Activated naive CD4-positive, alpha-beta T cell treated with anti-CD3 and anti-CD28 coated beads for 36 hours (primary cell): ENCODE results near the gene SULT4A1. TPM values are rescaled to one million over a fixed set of nuclear protein-coding genes. Genes with fewer than 3 reads are reported as not detected.

Experiments used
- CTCF ChIA-PET: fragments of 350-600 bp; sonication (Branson Sonifier 250); formaldehyde crosslinking; loops from one replicate; lab custom pipeline; 2021; ENCODE audit warnings: antibody characterized with exemption; lab: Charles Lee
- DNase-seq: peaks from one replicate; pipeline ENCODE4 v3.0.0-alpha.2; 2020
- H3K27ac Mint-ChIP-seq: one replicate; pipeline ENCODE4 v1.8.0; 2021; ENCODE audit warnings: mild to moderate bottlenecking, mixed read lengths
- H3K27me3 Mint-ChIP-seq: one replicate; pipeline ENCODE4 v1.8.0; 2021; ENCODE audit warnings: low read depth, mixed read lengths
- H3K36me3 Mint-ChIP-seq: one replicate; pipeline ENCODE4 v1.8.0; 2021; ENCODE audit warnings: low read depth, mixed read lengths
- H3K4me1 Mint-ChIP-seq: one replicate; pipeline ENCODE4 v1.8.0; 2021; ENCODE audit warnings: low read depth, mixed read lengths
- H3K4me3 Mint-ChIP-seq: one replicate; pipeline ENCODE4 v1.8.0; 2021; ENCODE audit warnings: mild to moderate bottlenecking, moderate library complexity, mixed read lengths
- H3K9me3 Mint-ChIP-seq: one replicate; pipeline ENCODE4 v1.8.0; 2021; ENCODE audit warnings: mixed read lengths
- intact Hi-C: fragments of 100-400 bp; cut with micrococcal nuclease; formaldehyde crosslinking; loops from one replicate; pipeline ENCODE4 v1.15.1; 2023
- total RNA-seq, 2 experiments: library from RNA; stranded (reverse); gene quantifications; one replicate each; pipeline ENCODE4 v1.2.3, GENCODE V29; 2021

The SULT4A1 gene
- total RNA-seq, 2 experiments from 2014 or later: not detected

DNA sequence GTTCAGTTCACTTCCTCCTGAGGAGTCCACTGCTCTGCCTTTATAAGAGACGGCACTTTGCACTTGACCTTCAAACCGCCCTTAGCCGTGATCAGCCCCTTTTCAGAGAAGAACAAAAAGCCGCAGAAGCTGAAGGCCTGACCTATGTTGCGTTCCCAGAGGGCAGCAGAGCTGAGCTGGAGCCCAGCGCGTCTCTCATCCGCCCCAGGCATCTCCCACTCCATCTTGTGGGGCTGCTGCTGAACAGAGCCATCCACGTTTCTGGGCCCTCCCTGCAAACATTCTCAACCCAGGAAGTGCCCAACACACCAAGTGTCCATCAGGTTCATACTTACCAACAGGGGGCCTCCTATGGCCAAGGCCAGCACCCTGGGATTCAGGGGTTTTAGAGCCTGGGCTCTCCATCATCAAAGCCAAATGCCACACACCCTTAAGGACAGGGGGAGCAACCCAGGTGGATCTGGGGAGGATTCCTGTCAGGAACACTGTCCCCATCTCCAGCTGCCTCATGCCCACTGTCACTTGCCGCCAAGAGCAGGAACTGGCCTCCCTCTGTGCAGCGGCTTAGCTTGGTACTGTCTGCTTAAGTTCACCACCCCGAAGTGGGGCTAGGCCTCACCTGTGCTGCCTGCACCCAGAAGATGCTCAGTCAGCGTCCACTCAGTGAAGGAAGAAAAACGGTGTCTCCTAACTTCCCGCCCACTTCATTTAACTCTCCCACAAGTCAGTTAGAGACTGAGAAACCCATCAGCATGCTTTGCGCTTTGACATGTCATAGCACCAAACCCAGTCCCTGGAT is 34.2 kb downstream of the SULT4A1 start:
- DNase-seq: no peak

DNA sequence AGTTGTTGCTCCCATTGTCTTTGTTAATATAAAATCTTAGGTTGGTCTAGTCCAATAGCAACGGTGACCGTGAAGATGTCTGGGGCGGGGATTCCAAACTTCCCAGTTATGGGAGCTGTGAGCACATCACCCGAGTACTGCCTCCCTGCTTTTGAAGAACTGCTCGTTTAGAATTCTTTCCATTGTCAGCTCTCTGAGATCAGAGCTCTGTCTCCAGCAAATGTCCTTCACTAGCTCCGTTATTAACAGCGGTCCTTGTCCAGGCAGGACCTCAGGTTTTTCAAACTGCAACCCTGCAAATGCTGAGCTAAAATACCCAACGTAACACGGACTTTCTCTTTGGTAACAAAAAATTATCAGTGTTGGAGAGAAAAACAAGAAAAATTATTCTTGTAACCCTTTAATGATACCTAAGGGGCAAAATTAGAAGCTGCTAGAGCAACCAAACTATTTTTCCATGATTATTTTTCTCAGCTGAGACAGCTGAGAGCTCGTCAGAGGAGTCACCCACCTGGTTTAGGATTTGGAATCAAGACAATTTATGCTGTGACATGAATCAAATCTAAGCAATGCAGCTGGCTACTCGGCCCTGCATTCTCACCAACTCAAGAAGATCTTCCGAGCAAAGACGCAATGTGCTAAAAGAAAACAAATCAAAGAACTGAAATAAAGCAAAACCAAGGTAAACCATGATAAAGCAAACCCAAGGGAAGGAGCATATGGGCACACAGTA is 35.1 kb downstream of the SULT4A1 start:
- H3K36me3 Mint-ChIP-seq: no peaks in the 10 kb centered on the region
- no peaks in the 10 kb centered on the region for H3K9me3 Mint-ChIP-seq
- no peak overlapping the region for H3K4me3 Mint-ChIP-seq
- no peaks in the 10 kb centered on the region for H3K4me1 Mint-ChIP-seq
- intact Hi-C loops: no loop called here
- CTCF ChIA-PET: interaction anchor here (0.7 to 1.2 kb wide), 4 partner anchors 18 to 56 kb away, joined by 3 to 4 read pairs (median 3); no protein-coding TSS in a partner anchor
- H3K27me3 Mint-ChIP-seq: peaks cover 8% of the 10 kb centered on the region
- no peak overlapping the region for H3K27ac Mint-ChIP-seq
- DNase-seq: no peak

More for the DNA sequence above, 34.2 kb downstream of the SULT4A1 start:
- Mint-ChIP-seq H3K4me3 (no peak overlapping the region), H3K9me3 (no peaks in the 10 kb centered on the region), H3K27me3 (peaks cover 5% of the 10 kb centered on the region), H3K4me1 (no peaks in the 10 kb centered on the region), H3K36me3 (no peaks in the 10 kb centered on the region), H3K27ac (no peak overlapping the region)
- intact Hi-C loops: no loop called here
- CTCF ChIA-PET: no interaction called here

DNA sequence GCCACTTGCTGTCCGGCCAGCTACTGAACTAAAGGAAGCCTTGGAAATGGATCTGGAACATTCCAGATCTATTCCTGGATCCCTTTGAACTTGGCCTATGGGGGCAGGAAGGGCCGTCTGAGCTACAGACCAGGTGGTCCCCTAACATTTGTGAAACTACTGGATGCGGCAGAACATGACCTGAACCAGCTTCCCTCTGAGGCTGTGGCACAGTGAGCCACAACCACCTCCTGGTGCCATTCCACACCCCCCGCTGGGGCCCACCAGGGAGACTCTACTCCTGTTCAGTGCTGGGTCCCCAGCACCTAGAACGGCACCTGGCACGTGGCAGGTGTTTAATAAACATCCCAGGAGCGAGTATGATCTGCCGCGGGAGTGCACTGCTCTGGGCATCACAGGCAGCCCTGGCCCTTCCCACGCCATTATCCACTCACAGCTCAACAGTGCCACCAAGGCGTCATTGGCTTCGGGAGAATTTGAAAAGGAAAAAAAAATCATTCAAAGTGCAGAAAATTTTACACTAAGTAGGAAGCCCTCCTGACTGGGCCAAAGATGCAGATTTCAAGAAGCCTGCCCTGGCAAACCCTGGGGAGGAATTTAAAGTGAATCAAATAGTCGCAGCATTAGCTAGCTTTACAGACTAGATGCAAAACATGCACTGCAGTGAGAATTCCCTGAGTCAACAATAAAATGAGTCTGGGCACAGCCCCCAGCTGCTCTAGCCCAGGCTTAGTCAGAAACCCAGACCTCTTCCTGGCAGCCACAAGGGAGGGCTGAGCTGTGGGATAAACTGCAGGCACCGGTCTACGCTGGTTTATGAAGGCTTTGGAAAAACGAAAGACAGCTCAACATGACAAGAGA is 35.9 kb downstream of the SULT4A1 start:
- no peak for DNase-seq
- Mint-ChIP-seq H3K27me3 (peaks cover 13% of the 10 kb centered on the region), H3K9me3 (no peaks in the 10 kb centered on the region), H3K27ac (no peak overlapping the region), H3K4me1 (no peaks in the 10 kb centered on the region), H3K36me3 (no peaks in the 10 kb centered on the region), H3K4me3 (no peak overlapping the region)
- CTCF ChIA-PET: interaction anchor here (0.7 to 1.2 kb wide), 4 partner anchors 17 to 57 kb away, joined by 3 to 4 read pairs (median 3); no protein-coding TSS in a partner anchor
- intact Hi-C loops: no loop called here

DNA sequence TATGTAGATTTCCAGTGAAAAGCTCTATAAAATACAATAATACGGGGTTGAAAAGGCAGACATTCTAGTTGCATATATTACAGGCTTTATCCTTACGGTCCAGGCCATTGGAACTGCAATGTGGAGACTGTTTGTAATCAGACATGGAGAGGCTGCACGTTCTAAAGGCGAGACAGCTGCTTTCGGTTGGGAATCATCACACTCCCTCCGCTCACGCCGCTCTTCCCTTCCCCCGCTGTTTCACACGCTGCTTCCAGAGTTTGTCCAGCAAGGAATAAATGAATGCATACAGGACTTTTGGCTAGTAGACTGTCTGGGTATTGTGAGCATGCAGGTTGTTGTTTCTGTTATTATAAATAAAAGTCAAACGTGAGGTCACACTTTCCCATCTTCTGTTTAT is 36.7 kb downstream of the SULT4A1 start:
- Mint-ChIP-seq H3K9me3 (no peaks in the 10 kb centered on the region), H3K36me3 (no peaks in the 10 kb centered on the region), H3K27ac (no peak overlapping the region), H3K27me3 (peaks cover 14% of the 10 kb centered on the region), H3K4me1 (no peaks in the 10 kb centered on the region), H3K4me3 (no peak overlapping the region)
- DNase-seq: no peak
- intact Hi-C loops: no loop called here
- CTCF ChIA-PET: no interaction called here

DNA sequence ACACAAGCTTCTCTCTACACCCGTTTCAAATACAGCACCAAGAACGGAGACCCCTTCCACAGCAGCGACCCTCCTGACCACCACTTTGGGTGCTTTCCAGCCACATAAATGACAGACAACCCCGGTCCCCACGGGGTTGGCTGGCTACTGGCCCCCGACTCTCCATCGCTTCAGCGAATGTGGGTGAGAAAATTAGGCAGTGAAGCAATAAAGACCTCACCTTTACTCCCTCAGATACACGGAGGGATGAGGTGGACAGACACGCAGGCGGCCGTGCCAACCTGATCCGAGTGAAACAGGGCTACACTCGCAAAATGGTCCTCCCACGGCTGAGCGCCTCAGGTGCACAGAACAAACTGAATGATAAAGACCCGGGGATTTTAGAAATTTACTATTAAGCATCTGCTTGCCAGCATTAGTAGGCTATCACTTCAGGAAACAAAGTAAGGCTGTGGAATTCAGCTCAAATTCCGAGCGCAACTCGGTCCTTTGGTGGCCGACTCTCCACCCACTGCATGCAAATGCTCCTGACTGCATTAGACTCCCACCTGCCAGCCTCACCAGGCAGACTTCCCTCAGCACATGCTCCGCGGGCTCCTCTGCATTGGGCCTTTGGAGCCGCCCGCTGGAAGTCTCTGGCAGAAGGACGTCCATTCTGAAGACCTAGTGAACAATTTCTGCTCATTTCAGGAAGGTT is 37.4 kb downstream of the SULT4A1 start:
- Mint-ChIP-seq H3K27me3 (peaks cover 16% of the 10 kb centered on the region), H3K27ac (no peak overlapping the region), H3K9me3 (no peaks in the 10 kb centered on the region), H3K4me3 (no peak overlapping the region), H3K36me3 (no peaks in the 10 kb centered on the region), H3K4me1 (no peaks in the 10 kb centered on the region)
- no peak for DNase-seq
- CTCF ChIA-PET: interaction anchor here (0.6 kb wide), 1 partner anchor 110 kb away, joined by 3 read pairs; no protein-coding TSS in a partner anchor
- intact Hi-C loops: no loop called here

DNA sequence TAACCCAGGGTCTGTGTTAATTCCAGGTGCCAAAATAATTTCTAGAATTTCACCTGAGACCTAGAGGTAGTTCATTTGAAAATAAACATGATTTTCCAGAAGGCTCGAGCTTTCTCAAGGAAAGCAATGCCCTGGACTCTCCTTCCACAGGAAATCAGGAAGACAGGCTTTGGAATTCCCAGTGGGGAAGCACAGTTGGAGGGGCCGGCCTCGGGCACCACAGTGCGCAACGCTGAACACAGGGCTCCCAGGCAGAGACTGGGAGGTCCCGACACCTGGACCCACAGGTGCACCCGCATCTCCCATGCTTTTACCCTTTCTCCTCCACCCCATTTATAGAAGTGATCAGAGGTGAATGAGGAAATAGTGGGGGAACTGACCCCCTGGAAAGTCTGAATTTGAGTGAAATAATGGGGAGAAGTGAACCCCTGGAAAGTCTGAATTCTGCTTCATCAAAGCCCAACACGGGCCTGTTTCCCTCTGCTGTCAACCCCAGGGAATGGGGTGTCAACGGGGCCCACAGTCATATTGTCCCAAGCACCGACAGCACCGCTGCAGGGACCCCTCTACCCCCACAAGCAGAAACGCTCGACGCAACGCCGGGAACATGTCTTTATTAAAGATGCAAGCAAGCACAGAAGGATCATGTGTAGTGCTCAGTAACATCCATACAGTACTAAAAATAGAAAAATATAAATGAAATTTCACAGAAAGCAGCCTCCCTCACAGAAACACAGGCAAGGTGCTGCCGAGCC is 38.2 kb downstream of the SULT4A1 start:
- H3K27me3 Mint-ChIP-seq: peaks cover 16% of the 10 kb centered on the region

DNA sequence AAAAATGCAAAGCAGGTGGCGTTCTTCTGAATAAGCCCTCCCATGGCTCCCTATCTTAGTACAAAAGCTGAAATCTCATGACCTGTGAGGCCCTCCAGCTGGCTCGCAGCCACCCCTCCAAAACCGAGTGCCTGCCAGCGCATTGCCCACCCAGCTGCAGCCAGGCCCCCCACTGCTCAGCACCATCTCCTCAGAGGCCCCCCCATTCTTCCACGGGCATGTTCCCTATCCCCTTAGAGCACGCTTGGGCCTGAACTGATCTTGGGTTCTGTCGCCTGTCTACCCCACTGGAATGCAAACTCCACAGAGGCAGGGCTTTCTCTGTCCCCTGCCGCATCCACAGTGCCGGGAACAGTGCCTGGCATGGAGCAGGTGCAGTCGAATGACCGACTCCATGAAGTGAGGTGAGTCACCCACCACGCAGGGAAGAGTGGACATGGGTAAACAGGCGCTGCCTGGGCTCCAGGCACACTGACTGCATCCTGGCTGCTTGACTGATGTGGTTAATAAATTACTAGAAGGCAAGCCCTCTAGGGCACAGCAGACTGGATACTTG is 38.9 kb downstream of the SULT4A1 start:
- no peak overlapping the region for H3K4me3 Mint-ChIP-seq
- H3K4me1 Mint-ChIP-seq: no peaks in the 10 kb centered on the region
- no peaks in the 10 kb centered on the region for H3K9me3 Mint-ChIP-seq
- CTCF ChIA-PET: no interaction called here
- no peak for DNase-seq
- H3K36me3 Mint-ChIP-seq: no peaks in the 10 kb centered on the region
- no peak overlapping the region for H3K27ac Mint-ChIP-seq
- intact Hi-C loops: no loop called here
- peaks cover 16% of the 10 kb centered on the region for H3K27me3 Mint-ChIP-seq

More for the DNA sequence above, 38.2 kb downstream of the SULT4A1 start:
- H3K9me3 Mint-ChIP-seq: no peaks in the 10 kb centered on the region
- H3K4me3 Mint-ChIP-seq: no peak overlapping the region
- no peak for DNase-seq
- H3K27ac Mint-ChIP-seq: no peak overlapping the region
- H3K36me3 Mint-ChIP-seq: no peaks in the 10 kb centered on the region
- CTCF ChIA-PET: interaction anchor here (0.6 kb wide), 1 partner anchor 109 kb away, joined by 3 read pairs; no protein-coding TSS in a partner anchor
- H3K4me1 Mint-ChIP-seq: no peaks in the 10 kb centered on the region
- intact Hi-C loops: no loop called here

DNA sequence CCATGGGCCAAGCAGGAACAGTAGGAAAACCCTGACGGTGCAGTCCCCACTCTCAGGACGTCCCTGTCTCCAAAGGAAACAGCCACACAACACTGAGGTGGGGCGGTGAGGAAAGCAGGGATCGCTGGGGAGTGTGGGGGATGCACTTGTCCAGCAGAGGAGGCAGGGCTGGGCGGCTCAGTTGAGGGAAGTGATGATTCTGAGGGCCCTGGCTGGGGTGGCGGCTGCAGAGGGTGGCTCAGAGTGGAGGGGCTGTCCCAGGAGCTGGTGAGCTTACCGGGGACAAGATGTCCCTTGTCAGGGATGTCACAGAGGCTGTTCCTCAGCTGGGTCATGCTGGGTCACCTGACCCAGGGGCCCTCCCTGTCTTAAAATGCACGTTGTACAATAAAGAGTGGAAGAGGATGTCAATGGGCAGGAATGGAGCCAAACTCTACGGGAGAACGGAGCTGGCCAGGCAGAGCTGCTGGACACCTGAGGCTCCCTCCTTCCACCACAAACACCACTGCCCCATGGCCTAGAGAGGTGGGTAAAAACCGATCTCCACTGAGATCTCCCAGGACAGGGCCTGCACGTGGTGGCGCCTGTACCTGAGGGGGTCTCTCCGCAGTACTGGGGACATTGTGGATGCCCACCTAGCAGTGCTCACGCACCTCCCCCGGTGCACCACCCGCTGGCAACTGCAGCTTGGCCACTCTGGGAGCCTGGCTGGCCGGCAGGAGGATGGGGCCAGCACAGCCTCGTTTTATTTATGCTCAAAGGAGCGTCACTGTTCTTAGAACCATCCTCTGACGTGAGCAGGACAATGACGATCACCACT is 40.5 kb downstream of the SULT4A1 start:
- intact Hi-C loops: no loop called here
- H3K4me3 Mint-ChIP-seq: no peak overlapping the region
- no peak overlapping the region for H3K27ac Mint-ChIP-seq
- H3K36me3 Mint-ChIP-seq: no peaks in the 10 kb centered on the region
- H3K4me1 Mint-ChIP-seq: no peaks in the 10 kb centered on the region
- no peak for DNase-seq
- H3K27me3 Mint-ChIP-seq: peaks cover 16% of the 10 kb centered on the region
- H3K9me3 Mint-ChIP-seq: no peaks in the 10 kb centered on the region
- CTCF ChIA-PET: no interaction called here

DNA sequence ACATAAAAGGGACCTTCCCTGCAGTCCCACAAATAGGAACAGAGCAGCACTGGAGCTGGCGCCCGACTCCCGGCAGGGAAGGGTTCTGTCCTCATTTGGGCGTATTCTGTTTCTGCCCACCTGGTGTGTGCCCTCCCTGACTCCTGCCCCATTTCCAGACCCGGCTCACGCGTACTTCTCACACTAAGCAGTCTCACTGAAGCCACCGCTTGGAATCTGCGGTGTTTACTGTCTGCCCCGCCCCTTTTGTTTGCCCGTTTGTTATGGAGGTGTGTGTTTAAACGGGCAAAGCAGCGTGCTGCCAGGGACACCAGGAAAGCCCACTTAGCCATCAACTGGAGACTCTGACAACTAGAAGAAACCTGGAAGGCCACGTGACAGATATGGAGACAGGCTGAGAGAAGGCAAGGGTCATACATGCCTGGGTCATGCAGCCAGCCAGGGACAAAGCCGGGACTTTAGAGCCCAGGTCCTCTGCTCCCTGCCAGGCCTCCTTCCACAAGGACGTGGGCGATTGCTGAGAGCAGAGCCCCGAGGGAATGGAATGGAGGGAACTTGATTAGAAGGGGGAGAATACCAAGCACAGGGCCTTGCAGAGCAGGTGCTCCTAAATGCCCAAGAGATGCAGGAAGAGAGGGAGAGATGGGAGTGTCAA is 41.5 kb downstream of the SULT4A1 start:
- Mint-ChIP-seq H3K27me3 (peaks cover 16% of the 10 kb centered on the region), H3K4me1 (no peaks in the 10 kb centered on the region), H3K9me3 (no peaks in the 10 kb centered on the region), H3K27ac (no peak overlapping the region), H3K36me3 (no peaks in the 10 kb centered on the region), H3K4me3 (no peak overlapping the region)
- intact Hi-C loops: no loop called here
- CTCF ChIA-PET: no interaction called here
- DNase-seq: no peak

DNA sequence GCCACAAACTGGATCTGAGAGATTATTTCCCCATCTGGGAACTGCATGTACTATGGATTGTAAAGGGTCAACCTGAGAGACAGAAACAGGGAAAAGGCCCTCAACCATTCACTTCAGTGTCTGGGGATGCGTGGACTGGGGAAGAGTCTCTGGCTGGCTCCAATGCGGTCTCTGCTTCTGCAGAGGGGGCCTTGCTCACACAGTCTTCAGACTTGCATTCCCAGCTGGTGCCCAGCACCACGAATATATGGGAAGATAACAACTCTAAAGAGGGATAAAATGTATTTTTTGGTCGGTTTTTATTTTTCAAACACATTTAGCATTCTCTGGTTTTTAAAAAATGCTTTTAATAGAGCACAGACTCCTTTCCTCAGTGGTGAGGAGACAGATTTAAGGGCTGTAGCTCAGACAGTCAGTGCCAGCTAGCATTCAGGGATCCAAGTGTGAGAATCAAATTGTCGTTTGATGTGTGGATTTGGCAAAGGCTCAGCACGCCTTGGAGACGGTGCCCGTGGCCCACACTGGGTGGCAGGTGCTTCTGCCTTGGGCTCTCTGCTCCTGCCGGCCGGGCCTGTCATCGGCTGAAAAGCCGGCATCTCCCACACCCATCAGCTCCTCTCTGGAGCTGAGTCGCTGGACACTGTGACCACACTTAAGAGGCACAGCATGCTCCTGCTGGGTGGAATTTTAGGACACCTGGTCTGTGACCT is 42.2 kb downstream of the SULT4A1 start:
- H3K9me3 Mint-ChIP-seq: no peaks in the 10 kb centered on the region
- no peaks in the 10 kb centered on the region for H3K4me1 Mint-ChIP-seq
- no peak overlapping the region for H3K4me3 Mint-ChIP-seq
- H3K27me3 Mint-ChIP-seq: peaks cover 16% of the 10 kb centered on the region
- CTCF ChIA-PET: no interaction called here
- no peak overlapping the region for H3K27ac Mint-ChIP-seq
- peaks cover under 1% of the 10 kb centered on the region for H3K36me3 Mint-ChIP-seq
- intact Hi-C loops: no loop called here
- no peak for DNase-seq
